Measurements from ENCODE around the gene ERAL1. TPM values are rescaled to one million over a fixed set of nuclear protein-coding genes. Genes with fewer than 3 reads are reported as not detected.

Gene ERAL1
- total and polyA plus RNA-seq, 2 donors (not counting 1 experiment from before 2014, with no cell fraction given) = 35.9 to 45.7 TPM

DNA sequence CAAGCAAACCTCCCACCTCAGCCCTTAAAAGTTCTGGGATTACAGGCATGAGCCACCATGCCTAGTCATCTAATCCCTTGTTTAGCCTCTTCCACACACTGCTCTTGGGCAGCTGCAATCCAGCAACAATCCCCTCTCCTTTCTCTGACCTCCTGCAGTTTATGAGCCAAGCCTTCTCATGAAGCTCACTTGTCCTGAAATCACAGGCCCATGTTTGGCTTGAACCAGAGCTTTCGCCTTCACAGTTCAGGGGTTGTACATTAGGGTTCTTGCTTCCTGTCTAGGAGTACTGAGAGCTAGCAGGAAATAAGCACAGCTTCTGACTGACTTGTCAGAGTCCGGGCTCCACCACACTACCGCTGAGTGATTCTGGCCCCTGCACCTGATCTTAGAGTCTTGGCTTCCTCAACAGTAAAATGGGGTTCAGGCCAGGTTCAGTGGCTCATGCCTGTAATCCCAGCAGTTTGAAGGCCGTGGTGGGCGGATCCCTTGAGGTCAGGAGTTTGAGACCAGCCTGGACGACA, 16.3 kb downstream of the ERAL1 start:
- CTCF ChIA-PET = interaction anchor here (0.9 to 2.7 kb wide), 10 partner anchors 18 to 144 kb away, joined by 3 to 18 read pairs (median 7); partner anchors contain the start of genes DHRS13 and FLOT2
- peak overlapping the region; percentile 65 to 90 for H3K27ac ChIP-seq (ENCODE audit: low read length in 2 of 2)
- no peak for TF ChIP-seq EZH2 (IDR thresholded peaks at IDR 0.05; ENCODE audit: borderline replicate concordance, insufficient read depth, low read depth, low read length, poor library complexity, severe bottlenecking)
- no peak for TF ChIP-seq CTCF (IDR thresholded peaks at IDR 0.05)
- H3K36me3 ChIP-seq (replicated peaks in 1 of 2; ENCODE audit: control extremely low read depth in 1 of 2, control insufficient read depth in 1 of 2, extremely low read depth in 1 of 2, insufficient read depth in 2 of 2, low read length in 1 of 2) = no peaks in the 10 kb centered on the region
- peak overlapping the region; percentile 95 for H2AFZ ChIP-seq (ENCODE audit: insufficient read depth, low read depth, low read length, poor library complexity, severe bottlenecking)
- H3K27me3 ChIP-seq (replicated peaks in 1 of 4; ENCODE audit: control extremely low read depth in 1 of 4, control insufficient read depth in 3 of 4, insufficient read depth in 4 of 4, low read length in 3 of 4) = no peaks in the 10 kb centered on the region
- DNase-seq = peak; percentile 68
- peak; percentile 99 for ATAC-seq (ENCODE audit: low read depth)
- no peaks in the 10 kb centered on the region for H3K79me2 ChIP-seq (ENCODE audit: control insufficient read depth, insufficient read depth, low read length)
- intact Hi-C loops (cut with micrococcal nuclease) = loop anchor here (2.0 kb wide), 1 partner anchor 18 kb away; no protein-coding TSS in a partner anchor
- no peak overlapping the region for H3K4me3 ChIP-seq (ENCODE audit: control extremely low read depth in 1 of 5, extremely low read depth in 1 of 5, insufficient read depth in 1 of 5, low read depth in 2 of 5, low read length in 4 of 5)
- 16% methylated on average over 5 of the region's 6 CpGs for WGBS (ENCODE audit: insufficient coverage)
- H4K20me1 ChIP-seq (ENCODE audit: control insufficient read depth, insufficient read depth, low read length, poor library complexity, severe bottlenecking) = no peaks in the 10 kb centered on the region
- no peaks in the 10 kb centered on the region for H3K9me3 ChIP-seq (ENCODE audit: control extremely low read depth in 1 of 3, control insufficient read depth in 2 of 3, insufficient read depth in 1 of 3, low read length in 2 of 3)
- H3K4me2 ChIP-seq (replicated peaks; ENCODE audit: low read depth, low read length, poor library complexity, severe bottlenecking) = peak overlapping the region; percentile 59
- Mint-ChIP-seq H3K9me3 (ENCODE audit: insufficient read depth) (no peaks in the 10 kb centered on the region), H3K4me3 (peak overlapping the region; percentile 68), H3K27ac (peak overlapping the region; percentile 97), H3K27me3 (no peaks in the 10 kb centered on the region), H3K4me1 (peaks cover 23% of the 10 kb centered on the region)
- POLR2A ChIA-PET = interaction anchor here (0.6 to 1.5 kb wide), 12 partner anchors 11 to 189 kb away, joined by 3 to 14 read pairs (median 4); partner anchors contain the start of genes FAM222B and TLCD1
- H3K4me1 ChIP-seq (ENCODE audit: control insufficient read depth in 2 of 2, insufficient read depth in 2 of 2, low read length in 2 of 2) = peaks cover 13 to 23% of the 10 kb centered on the region in 2 donors
- peak overlapping the region; percentile 48 for H3K9ac ChIP-seq (ENCODE audit: low read length)

DNA sequence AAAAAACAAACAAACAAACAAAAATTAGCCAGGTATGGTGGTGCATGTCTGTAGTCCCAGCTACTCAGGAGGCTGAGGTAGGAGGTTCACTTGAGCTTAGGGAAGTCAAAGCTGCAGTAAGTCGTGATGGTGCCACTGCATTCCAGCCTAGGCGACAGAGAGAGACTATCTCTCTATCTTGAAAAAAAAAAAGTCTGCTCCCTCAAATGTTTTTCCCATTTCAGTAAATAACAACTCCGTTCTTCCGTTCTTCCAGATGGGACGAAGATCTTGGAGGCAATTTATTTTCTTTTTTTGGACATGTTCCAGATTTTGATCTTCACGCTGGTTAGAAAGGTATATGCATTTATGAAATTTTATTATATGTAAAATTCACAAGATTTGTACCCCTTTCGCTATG, 19.0 kb downstream of the ERAL1 start:
- DNase-seq (no peak), ATAC-seq (ENCODE audit: low read depth) (no peak)
- peaks cover 0 to 10% of the 10 kb centered on the region in 2 experiments for H3K36me3 ChIP-seq (replicated peaks in 1 of 2; ENCODE audit: control extremely low read depth in 1 of 2, control insufficient read depth in 1 of 2, extremely low read depth in 1 of 2, insufficient read depth in 2 of 2, low read length in 1 of 2)
- H3K4me1 Mint-ChIP-seq = peaks cover 15% of the 10 kb centered on the region
- H3K27ac ChIP-seq (ENCODE audit: low read length in 2 of 2) = no peak overlapping the region
- no peak overlapping the region for H3K4me2 ChIP-seq (replicated peaks; ENCODE audit: low read depth, low read length, poor library complexity, severe bottlenecking)
- H3K27ac Mint-ChIP-seq = no peak overlapping the region
- H3K27me3 Mint-ChIP-seq = no peaks in the 10 kb centered on the region
- H3K4me3 Mint-ChIP-seq = no peak overlapping the region
- H4K20me1 ChIP-seq (ENCODE audit: control insufficient read depth, insufficient read depth, low read length, poor library complexity, severe bottlenecking) = no peaks in the 10 kb centered on the region
- no peak overlapping the region for H3K9ac ChIP-seq (ENCODE audit: low read length)
- H3K9me3 Mint-ChIP-seq (ENCODE audit: insufficient read depth) = no peaks in the 10 kb centered on the region
- peaks cover 13 to 18% of the 10 kb centered on the region in 2 donors for H3K4me1 ChIP-seq (ENCODE audit: control insufficient read depth in 2 of 2, insufficient read depth in 2 of 2, low read length in 2 of 2)
- no peak overlapping the region for H2AFZ ChIP-seq (ENCODE audit: insufficient read depth, low read depth, low read length, poor library complexity, severe bottlenecking)
- intact Hi-C loops (cut with micrococcal nuclease) = no loop called here
- no CpG with 5 or more reads among the region's 7 CpGs for WGBS (ENCODE audit: insufficient coverage)
- no peaks in the 10 kb centered on the region for H3K9me3 ChIP-seq (ENCODE audit: control extremely low read depth in 1 of 3, control insufficient read depth in 2 of 3, insufficient read depth in 1 of 3, low read length in 2 of 3)
- ChIA-PET CTCF (no interaction called here), POLR2A (no interaction called here)
- H3K79me2 ChIP-seq (ENCODE audit: control insufficient read depth, insufficient read depth, low read length) = no peaks in the 10 kb centered on the region
- no peaks in the 10 kb centered on the region for H3K27me3 ChIP-seq (replicated peaks in 1 of 4; ENCODE audit: control extremely low read depth in 1 of 4, control insufficient read depth in 3 of 4, insufficient read depth in 4 of 4, low read length in 3 of 4)
- no peak overlapping the region for H3K4me3 ChIP-seq (ENCODE audit: control extremely low read depth in 1 of 5, extremely low read depth in 1 of 5, insufficient read depth in 1 of 5, low read depth in 2 of 5, low read length in 4 of 5)
- TF ChIP-seq EZH2 (IDR thresholded peaks at IDR 0.05; ENCODE audit: borderline replicate concordance, insufficient read depth, low read depth, low read length, poor library complexity, severe bottlenecking) (no peak), CTCF (IDR thresholded peaks at IDR 0.05) (no peak)
